ENCODE data around the gene MTERF2.

The MTERF2 gene

GRCh38 chr12:107032266-107032665 is 45.3 kb upstream of the MTERF2 start:
- TF ChIP-seq REST (IDR thresholded peaks at IDR 0.05; ENCODE audit: low read depth) (no peak), CEBPB (IDR thresholded peaks at IDR 0.05) (no peak), FOXM1 (IDR thresholded peaks at IDR 0.05; ENCODE audit: borderline replicate concordance, low read depth) (no peak), NFIC (IDR thresholded peaks at IDR 0.05) (no peak), TAF1 (IDR thresholded peaks at IDR 0.05; ENCODE audit: low read depth) (no peak), ZBTB7A (IDR thresholded peaks at IDR 0.05; ENCODE audit: low read depth) (no peak), EP300 (IDR thresholded peaks at IDR 0.05; ENCODE audit: borderline replicate concordance) (no peak), USF1 (IDR thresholded peaks at IDR 0.05) (no peak), TCF12 (IDR thresholded peaks at IDR 0.05; ENCODE audit: low read depth) (no peak), MAX (IDR thresholded peaks at IDR 0.05) (no peak), EGR1 (IDR thresholded peaks at IDR 0.05) (no peak), CREB1 (IDR thresholded peaks at IDR 0.05; ENCODE audit: low read depth) (no peak), TEAD4 (IDR thresholded peaks at IDR 0.05) (no peak)

GRCh38 chr12:107031061-107031460 is 44.1 kb upstream of the MTERF2 start:
- TF ChIP-seq TCF12 (IDR thresholded peaks at IDR 0.05; ENCODE audit: low read depth) (no peak), ZBTB7A (IDR thresholded peaks at IDR 0.05; ENCODE audit: low read depth) (no peak), CEBPB (IDR thresholded peaks at IDR 0.05) (no peak), YY1 (IDR thresholded peaks at IDR 0.05; ENCODE audit: low read depth) (no peak), EP300 (IDR thresholded peaks at IDR 0.05; ENCODE audit: borderline replicate concordance) (no peak), FOXM1 (IDR thresholded peaks at IDR 0.05; ENCODE audit: borderline replicate concordance, low read depth) (no peak), REST (IDR thresholded peaks at IDR 0.05; ENCODE audit: low read depth) (no peak), TAF1 (IDR thresholded peaks at IDR 0.05; ENCODE audit: low read depth) (no peak)

GRCh38 chr12:107029081-107029480 is 42.1 kb upstream of the MTERF2 start:
- TF ChIP-seq USF1 (IDR thresholded peaks at IDR 0.05) (no peak), TCF12 (IDR thresholded peaks at IDR 0.05; ENCODE audit: low read depth) (no peak), MAX (IDR thresholded peaks at IDR 0.05) (no peak), FOXM1 (IDR thresholded peaks at IDR 0.05; ENCODE audit: borderline replicate concordance, low read depth) (no peak), RAD21 (IDR thresholded peaks at IDR 0.05; ENCODE audit: low read depth) (no peak), EGR1 (IDR thresholded peaks at IDR 0.05) (no peak), EP300 (IDR thresholded peaks at IDR 0.05; ENCODE audit: borderline replicate concordance) (no peak)

- TF ChIP-seq TEAD4 (IDR thresholded peaks at IDR 0.05) (peak; percentile 18; the same call in 1 of the 2 replicates), TAF1 (IDR thresholded peaks at IDR 0.05; ENCODE audit: low read depth) (no peak)
These were observed 40.7 kb upstream of the MTERF2 start for GRCh38 chr12:107027636-107028053.

GRCh38 chr12:107026806-107027635 is 40.1 kb upstream of the MTERF2 start:
- TF ChIP-seq EGR1 (IDR thresholded peaks at IDR 0.05), result no peak
- no peak for TF ChIP-seq ZBTB7A (IDR thresholded peaks at IDR 0.05; ENCODE audit: low read depth)
- TF ChIP-seq YY1 (IDR thresholded peaks at IDR 0.05; ENCODE audit: low read depth), result no peak
- no peak for TF ChIP-seq MAX (IDR thresholded peaks at IDR 0.05)
- no peak for TF ChIP-seq CEBPB (IDR thresholded peaks at IDR 0.05)
- TF ChIP-seq RAD21 (IDR thresholded peaks at IDR 0.05; ENCODE audit: low read depth), result no peak
- TF ChIP-seq TAF1 (IDR thresholded peaks at IDR 0.05; ENCODE audit: low read depth), result no peak
- TF ChIP-seq EP300 (IDR thresholded peaks at IDR 0.05; ENCODE audit: borderline replicate concordance), result no peak
- no peak for TF ChIP-seq TEAD4 (IDR thresholded peaks at IDR 0.05)
- TF ChIP-seq REST (IDR thresholded peaks at IDR 0.05; ENCODE audit: low read depth), result no peak
- no peak for TF ChIP-seq CREB1 (IDR thresholded peaks at IDR 0.05; ENCODE audit: low read depth)
- TF ChIP-seq USF1 (IDR thresholded peaks at IDR 0.05), result no peak
- TF ChIP-seq NFIC (IDR thresholded peaks at IDR 0.05), result no peak
- TF ChIP-seq TCF12 (IDR thresholded peaks at IDR 0.05; ENCODE audit: low read depth), result no peak
- no peak for TF ChIP-seq FOXM1 (IDR thresholded peaks at IDR 0.05; ENCODE audit: borderline replicate concordance, low read depth)

Data from Ishikawa (cell line).